ENCODE data around the gene GMDS. TPM values are rescaled to one million over a fixed set of nuclear protein-coding genes. Genes with fewer than 3 reads are reported as not detected.

The GMDS gene
- total RNA-seq, 4 donors from 2014 or later: 9.5 to 32.8 (median 22.4) TPM

DNA sequence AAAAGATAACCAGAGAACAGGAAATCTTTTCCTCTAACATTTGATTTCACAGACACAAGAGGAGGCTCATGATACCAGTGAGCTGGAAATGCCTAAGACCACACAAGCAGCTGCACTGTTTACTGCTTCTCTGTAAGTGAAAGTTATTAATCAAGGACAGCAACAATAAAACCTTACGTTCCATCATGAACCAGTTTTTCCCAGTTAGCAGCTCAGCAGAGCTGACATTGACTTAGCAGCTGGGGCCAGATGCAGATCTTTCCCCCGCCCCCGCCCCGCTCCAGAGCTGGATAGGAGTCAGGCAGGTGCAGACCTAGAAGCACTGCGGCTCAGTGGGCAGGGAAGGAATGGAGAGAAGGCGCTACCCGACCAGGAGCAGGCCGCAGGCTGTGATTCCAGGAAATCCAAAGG, 275.2 kb downstream of the GMDS start:
- intact Hi-C loops (cut with DNase I): no loop called here
- peak; percentile 58 to 75 for DNase-seq
- no peak for TF ChIP-seq POLR2A (IDR thresholded peaks at IDR 0.05)
- TF ChIP-seq, protein P1, sequence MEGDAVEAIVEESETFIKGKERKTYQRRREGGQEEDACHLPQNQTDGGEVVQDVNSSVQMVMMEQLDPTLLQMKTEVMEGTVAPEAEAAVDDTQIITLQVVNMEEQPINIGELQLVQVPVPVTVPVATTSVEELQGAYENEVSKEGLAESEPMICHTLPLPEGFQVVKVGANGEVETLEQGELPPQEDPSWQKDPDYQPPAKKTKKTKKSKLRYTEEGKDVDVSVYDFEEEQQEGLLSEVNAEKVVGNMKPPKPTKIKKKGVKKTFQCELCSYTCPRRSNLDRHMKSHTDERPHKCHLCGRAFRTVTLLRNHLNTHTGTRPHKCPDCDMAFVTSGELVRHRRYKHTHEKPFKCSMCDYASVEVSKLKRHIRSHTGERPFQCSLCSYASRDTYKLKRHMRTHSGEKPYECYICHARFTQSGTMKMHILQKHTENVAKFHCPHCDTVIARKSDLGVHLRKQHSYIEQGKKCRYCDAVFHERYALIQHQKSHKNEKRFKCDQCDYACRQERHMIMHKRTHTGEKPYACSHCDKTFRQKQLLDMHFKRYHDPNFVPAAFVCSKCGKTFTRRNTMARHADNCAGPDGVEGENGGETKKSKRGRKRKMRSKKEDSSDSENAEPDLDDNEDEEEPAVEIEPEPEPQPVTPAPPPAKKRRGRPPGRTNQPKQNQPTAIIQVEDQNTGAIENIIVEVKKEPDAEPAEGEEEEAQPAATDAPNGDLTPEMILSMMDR (IDR thresholded peaks at IDR 0.05): no peak
- 45 to 51% methylated on average over 8 of the region's 8 CpGs for WGBS, 2 donors
- H3K9me3 ChIP-seq: no peaks in the 10 kb centered on the region
- peak overlapping the region; percentile 65 to 80 (median 66) for H3K27ac ChIP-seq
- H3K27me3 ChIP-seq: no peaks in the 10 kb centered on the region
- H3K4me3 ChIP-seq (replicated peaks in 1 of 3): no peak overlapping the region
- no peaks in the 10 kb centered on the region for H3K36me3 ChIP-seq
- H3K4me1 ChIP-seq: peaks cover 26 to 34% of the 10 kb centered on the region in 2 donors

DNA sequence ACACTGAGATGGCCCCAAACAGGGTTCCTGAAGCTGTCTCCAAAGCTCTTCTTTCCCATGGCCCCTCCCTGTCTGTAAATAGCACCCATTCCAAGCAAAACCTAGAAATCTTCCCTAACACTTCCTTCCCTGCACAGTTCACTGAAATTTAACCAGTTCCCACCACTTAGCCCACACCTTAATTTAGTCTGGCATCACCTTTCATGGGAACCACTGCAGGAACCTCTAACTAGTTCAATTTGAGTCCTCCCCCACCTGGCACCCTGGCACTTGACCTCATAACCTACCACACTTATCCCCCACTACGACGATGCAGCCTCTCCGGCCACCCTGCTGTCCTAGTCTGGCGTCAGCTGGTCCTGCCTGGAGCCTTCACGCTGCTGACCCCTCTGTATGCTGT, 278.7 kb downstream of the GMDS start:
- no peaks in the 10 kb centered on the region for H3K27me3 ChIP-seq
- TF ChIP-seq, protein P1 (IDR thresholded peaks at IDR 0.05): no peak
- no peak overlapping the region for H3K4me3 ChIP-seq (replicated peaks in 1 of 3)
- 93 to 95% methylated on average over 5 of the region's 5 CpGs for WGBS, 2 donors
- no peaks in the 10 kb centered on the region for H3K9me3 ChIP-seq
- H3K27ac ChIP-seq: no peak overlapping the region
- H3K4me1 ChIP-seq: peaks cover 17 to 23% of the 10 kb centered on the region in 2 donors
- intact Hi-C loops (cut with DNase I): no loop called here
- DNase-seq: no peak
- H3K36me3 ChIP-seq: no peaks in the 10 kb centered on the region

DNA sequence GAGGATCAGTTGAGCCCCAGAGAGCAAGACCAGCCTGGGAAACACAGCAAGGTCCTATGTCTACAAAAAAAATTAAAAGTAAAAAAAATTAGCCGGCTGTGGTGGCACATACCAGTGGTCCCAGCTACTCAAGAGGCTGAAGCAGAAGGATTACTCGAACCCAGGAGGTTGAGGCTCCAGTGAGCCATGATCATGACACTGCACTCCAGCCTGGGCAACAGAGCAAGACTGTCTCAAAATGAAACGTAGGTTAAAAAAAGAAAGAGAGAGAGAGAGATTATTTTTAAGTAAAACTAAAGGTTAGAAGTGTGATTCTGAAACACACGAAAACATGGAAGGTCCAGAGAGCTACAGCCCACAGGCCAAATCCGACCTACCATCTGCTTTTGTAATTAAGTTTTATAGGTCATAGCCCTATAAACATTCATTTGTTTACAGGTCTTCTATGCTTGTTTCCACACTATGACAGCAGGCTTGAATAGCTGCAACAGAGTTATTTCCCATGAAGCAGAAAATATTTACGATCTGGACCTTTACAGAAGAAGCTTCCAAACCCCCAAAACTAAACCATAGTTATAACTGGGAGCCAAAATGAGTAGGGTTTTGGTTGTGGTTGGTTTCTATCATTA, 279.7 kb downstream of the GMDS start:
- no peak overlapping the region for H3K27ac ChIP-seq
- H3K9me3 ChIP-seq: no peaks in the 10 kb centered on the region
- H3K4me1 ChIP-seq: peaks cover 10 to 13% of the 10 kb centered on the region in 2 donors
- no peak for DNase-seq
- H3K27me3 ChIP-seq: no peaks in the 10 kb centered on the region
- TF ChIP-seq POLR2A (IDR thresholded peaks at IDR 0.05): no peak
- TF ChIP-seq, protein P1 (IDR thresholded peaks at IDR 0.05): no peak
- H3K36me3 ChIP-seq: no peaks in the 10 kb centered on the region
- intact Hi-C loops (cut with DNase I): no loop called here
- 78 to 86% methylated on average over 6 of the region's 6 CpGs for WGBS, 2 donors
- H3K4me3 ChIP-seq (replicated peaks in 1 of 3): no peak overlapping the region

DNA sequence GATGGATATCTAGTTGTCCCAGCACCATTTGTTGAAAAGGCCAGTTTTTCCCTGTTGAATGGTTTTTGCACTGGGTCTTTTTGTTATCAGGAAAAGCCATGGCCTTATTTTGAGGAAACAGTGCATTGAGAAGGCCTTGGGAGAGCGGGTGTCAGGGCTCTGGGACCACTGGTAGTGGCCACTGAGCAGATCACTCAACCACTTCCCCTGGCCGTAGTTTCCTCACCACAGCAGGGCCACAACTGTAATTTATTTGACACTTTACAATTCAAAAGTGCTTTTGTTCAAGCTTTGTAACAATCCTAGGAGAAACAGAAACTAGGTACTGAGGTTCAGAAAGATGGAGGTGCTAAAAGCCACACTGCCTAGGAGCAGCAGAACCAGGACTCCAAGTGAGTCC, 281.8 kb downstream of the GMDS start:
- H3K27me3 ChIP-seq: no peaks in the 10 kb centered on the region
- H3K4me1 ChIP-seq: no peaks in the 10 kb centered on the region
- 94 to 98% methylated on average over 2 of the region's 2 CpGs for WGBS, 2 donors
- intact Hi-C loops (cut with DNase I): no loop called here
- TF ChIP-seq POLR2A (IDR thresholded peaks at IDR 0.05): no peak
- TF ChIP-seq, protein P1 (IDR thresholded peaks at IDR 0.05): no peak
- H3K27ac ChIP-seq: no peak overlapping the region
- no peaks in the 10 kb centered on the region for H3K36me3 ChIP-seq
- no peak for DNase-seq
- H3K9me3 ChIP-seq: no peaks in the 10 kb centered on the region
- no peak overlapping the region for H3K4me3 ChIP-seq (replicated peaks in 1 of 3)

DNA sequence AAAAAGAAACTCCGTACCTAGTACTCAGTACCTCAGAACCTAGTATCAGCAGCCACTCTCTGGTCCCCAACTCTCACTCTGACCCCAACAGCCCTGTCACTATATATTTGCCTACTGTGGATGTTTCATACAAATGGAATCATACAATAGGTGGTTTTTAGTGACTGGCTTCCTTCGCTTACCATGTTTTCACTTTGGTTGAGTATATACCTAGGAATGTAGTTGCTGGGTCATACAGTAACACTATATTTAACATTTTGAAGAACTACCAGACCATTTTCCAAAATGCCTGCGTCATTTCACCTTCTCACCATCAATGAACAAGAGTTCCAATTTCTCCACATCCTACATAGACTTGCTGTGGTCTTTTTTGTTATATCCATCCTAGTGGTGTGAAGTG, 283.2 kb downstream of the GMDS start:
- Histone ChIP-seq H3K36me3 (no peaks in the 10 kb centered on the region), H3K27me3 (no peaks in the 10 kb centered on the region), H3K9me3 (no peaks in the 10 kb centered on the region), H3K4me3 (replicated peaks in 1 of 3) (no peak overlapping the region), H3K4me1 (no peaks in the 10 kb centered on the region), H3K27ac (no peak overlapping the region)
- no peak for DNase-seq
- TF ChIP-seq POLR2A (IDR thresholded peaks at IDR 0.05): no peak
- TF ChIP-seq, protein P1 (IDR thresholded peaks at IDR 0.05): no peak
- intact Hi-C loops (cut with DNase I): no loop called here
- whole genome bisulfite sequencing, 2 donors: 97 to 99% methylated on average over 3 of the region's 3 CpGs
